K562 (cell line): ENCODE results near the gene FAM98C. TPM values are rescaled to one million over a fixed set of nuclear protein-coding genes. Genes with fewer than 3 reads are reported as not detected.

ENCODE experiments used
- ZNF197 ChIP-seq: fragments of 200-800 bp; sonication (Bioruptor generic); IDR thresholded peaks from 2 replicates; pipeline ENCODE4 v1.6.1; 2016; ENCODE audit warnings: low read depth, missing genetic modification characterization, missing compliant biosample characterization
- ZNF407 ChIP-seq: fragments of 450-650 bp; IDR thresholded peaks from 2 replicates; pipeline ENCODE4 v1.6.1; 2016; ENCODE audit warnings: low read depth
- polyA plus RNA-seq, 8 experiments: library from polyadenylated mRNA; depleted of rRNA in 4 of 8; stranded (reverse) in 5 of 8; unstranded in 3 of 8; fragments of >200 nt; fragmentation: Nextera tagmentation in 2 of 8; fragmentation: Illumina TruSeq in 1 of 8; extraction: Ambion mirVana in 2 of 8; extraction: Trizol in 1 of 8; gene quantifications; 2 replicates each; pipeline versions ENCODE4 v1.2.1 to v1.2.3, GENCODE V29; 2011 to 2014; ENCODE audit warnings: inconsistent platforms in 1 of 8, missing spikeins in 1 of 8
- total RNA-seq, 7 experiments: library from RNA; depleted of rRNA in 6 of 7; stranded (reverse); fragments of >200 nt in 6 of 7; fragmentation: Illumina TruSeq in 2 of 7; extraction: Trizol in 2 of 7; gene quantifications; 2 replicates each; pipeline versions ENCODE4 v1.2.1 to v1.2.3, GENCODE V29; 2011 to 2021; ENCODE audit warnings: low replicate concordance in 1 of 7

The FAM98C gene
- total and polyA plus RNA-seq, 9 of the 15 experiments (the other 6 are each of a cell fraction or from before 2014, with no cell fraction given), result 1.7 to 43.8 (median 13.7) TPM

DNA sequence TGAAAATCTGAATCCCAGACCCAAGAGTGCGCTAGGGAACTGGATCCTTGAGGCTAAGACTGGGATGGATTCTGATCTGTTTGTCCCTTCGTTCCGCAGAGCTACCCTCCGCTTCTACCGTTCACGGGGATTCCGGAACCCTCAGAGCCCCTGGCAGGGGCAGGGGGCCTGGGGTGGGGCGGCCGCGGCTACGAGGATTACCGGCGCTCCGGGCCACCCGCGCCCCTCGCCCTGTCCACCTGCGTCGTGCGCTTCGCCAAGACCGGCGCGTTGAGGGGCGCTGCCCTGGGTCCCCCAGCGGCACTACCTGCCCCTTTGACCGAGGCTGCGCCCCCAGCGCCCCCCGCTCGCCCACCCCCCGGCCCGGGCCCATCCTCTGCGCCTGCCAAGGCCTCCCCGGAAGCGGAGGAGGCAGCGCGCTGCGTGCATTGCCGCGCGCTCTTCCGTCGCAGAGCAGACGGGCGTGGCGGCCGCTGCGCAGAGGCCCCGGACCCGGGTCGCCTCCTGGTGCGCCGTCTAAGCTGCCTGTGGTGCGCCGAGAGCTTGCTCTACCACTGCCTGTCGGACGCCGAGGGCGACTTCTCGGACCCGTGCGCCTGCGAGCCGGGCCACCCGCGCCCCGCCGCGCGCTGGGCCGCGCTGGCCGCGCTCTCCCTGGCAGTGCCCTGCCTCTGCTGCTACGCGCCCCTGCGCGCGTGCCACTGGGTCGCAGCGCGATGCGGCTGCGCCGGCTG, 7.3 kb upstream of the FAM98C start (continued):
- TF ChIP-seq ZNF407, result no peak
- TF ChIP-seq ZNF197 (CRISPR knock-in tag), result no peak
